ENCODE data around the gene ATP2A3. TPM values are rescaled to one million over a fixed set of nuclear protein-coding genes. Genes with fewer than 3 reads are reported as not detected.

Gene ATP2A3
- total RNA-seq, 1 experiment from 2014 or later = 8.2 TPM

DNA sequence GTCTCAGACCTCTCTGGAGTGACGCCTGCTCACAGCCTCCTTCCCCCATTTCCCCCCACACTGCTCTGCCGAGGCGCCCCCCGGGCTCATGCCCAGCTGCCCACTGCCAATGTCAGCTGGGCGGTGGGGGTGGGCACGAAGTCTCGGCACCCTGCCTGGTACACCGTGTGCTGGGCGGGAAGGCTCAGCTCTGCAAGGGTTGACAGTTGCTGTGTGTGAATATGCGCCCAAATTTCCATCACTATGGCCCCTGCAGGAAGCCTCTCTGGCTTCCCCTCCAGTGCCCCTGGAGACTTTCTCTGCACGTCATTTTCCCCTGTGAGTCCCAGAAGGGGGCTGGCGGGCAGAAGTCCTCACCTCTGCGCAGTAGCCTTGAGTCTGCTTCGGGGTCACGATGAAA lies 59.7 kb downstream of the ATP2A3 start:
- intact Hi-C loops (cut with micrococcal nuclease; ENCODE audit: unreplicated experiment) = no loop called here
- ChIA-PET POLR2A (no interaction called here), CTCF (no interaction called here)
- no peaks in the 10 kb centered on the region for H3K36me3 ChIP-seq (ENCODE audit: control insufficient read depth, insufficient read depth, low read length)
- no peak overlapping the region for H3K4me3 Mint-ChIP-seq (ENCODE audit: unreplicated experiment)
- H3K9me3 Mint-ChIP-seq (ENCODE audit: unreplicated experiment) = no peaks in the 10 kb centered on the region
- no peaks in the 10 kb centered on the region for H3K27me3 Mint-ChIP-seq (ENCODE audit: insufficient read depth, unreplicated experiment)
- no peaks in the 10 kb centered on the region for H3K27me3 ChIP-seq (replicated peaks; ENCODE audit: control insufficient read depth, insufficient read depth, low read length)
- no peak for DNase-seq
- no peaks in the 10 kb centered on the region for H3K36me3 Mint-ChIP-seq (ENCODE audit: insufficient read depth, unreplicated experiment)
- no peaks in the 10 kb centered on the region for H3K4me1 Mint-ChIP-seq (ENCODE audit: low read depth, unreplicated experiment)
- no peaks in the 10 kb centered on the region for H3K9me3 ChIP-seq
- H3K27ac Mint-ChIP-seq (ENCODE audit: unreplicated experiment) = no peak overlapping the region
- TF ChIP-seq, protein P1, sequence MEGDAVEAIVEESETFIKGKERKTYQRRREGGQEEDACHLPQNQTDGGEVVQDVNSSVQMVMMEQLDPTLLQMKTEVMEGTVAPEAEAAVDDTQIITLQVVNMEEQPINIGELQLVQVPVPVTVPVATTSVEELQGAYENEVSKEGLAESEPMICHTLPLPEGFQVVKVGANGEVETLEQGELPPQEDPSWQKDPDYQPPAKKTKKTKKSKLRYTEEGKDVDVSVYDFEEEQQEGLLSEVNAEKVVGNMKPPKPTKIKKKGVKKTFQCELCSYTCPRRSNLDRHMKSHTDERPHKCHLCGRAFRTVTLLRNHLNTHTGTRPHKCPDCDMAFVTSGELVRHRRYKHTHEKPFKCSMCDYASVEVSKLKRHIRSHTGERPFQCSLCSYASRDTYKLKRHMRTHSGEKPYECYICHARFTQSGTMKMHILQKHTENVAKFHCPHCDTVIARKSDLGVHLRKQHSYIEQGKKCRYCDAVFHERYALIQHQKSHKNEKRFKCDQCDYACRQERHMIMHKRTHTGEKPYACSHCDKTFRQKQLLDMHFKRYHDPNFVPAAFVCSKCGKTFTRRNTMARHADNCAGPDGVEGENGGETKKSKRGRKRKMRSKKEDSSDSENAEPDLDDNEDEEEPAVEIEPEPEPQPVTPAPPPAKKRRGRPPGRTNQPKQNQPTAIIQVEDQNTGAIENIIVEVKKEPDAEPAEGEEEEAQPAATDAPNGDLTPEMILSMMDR (IDR thresholded peaks at IDR 0.05; ENCODE audit: insufficient read depth in 1 of 2, low read depth in 1 of 2, low read length in 1 of 2, severe bottlenecking in 1 of 2, unreplicated experiment in 1 of 2) = no peak
- no TSS peak for BruUV-seq (replicated peaks)
- no peaks in the 10 kb centered on the region for H3K4me1 ChIP-seq
- no peak overlapping the region for H3K4me3 ChIP-seq (ENCODE audit: low read depth, low read length)

DNA sequence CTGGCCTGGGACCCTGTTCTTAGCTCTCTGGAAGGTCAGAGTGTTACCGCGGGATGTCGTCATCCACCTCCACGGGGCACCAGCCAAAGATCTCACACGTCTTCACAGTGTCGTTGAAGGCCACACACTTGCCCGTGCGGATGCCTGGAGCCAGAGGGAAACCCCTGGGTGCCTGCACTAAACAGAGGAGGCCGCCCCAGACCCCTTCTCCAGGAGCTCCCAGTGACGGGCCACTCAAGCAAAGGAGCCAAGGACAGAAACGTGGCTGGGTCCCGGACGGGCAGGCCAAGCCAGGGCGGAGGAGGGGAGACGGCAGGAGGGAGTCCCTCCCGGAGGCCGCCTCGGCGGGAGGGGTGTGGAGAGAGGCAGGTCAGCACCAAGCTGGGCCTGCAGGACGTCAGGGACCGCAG lies 60.4 kb downstream of the ATP2A3 start:
- POLR2A ChIA-PET = no interaction called here
- Mint-ChIP-seq H3K27ac (ENCODE audit: unreplicated experiment) (no peak overlapping the region), H3K4me3 (ENCODE audit: unreplicated experiment) (no peak overlapping the region), H3K4me1 (ENCODE audit: low read depth, unreplicated experiment) (no peaks in the 10 kb centered on the region), H3K9me3 (ENCODE audit: unreplicated experiment) (no peaks in the 10 kb centered on the region), H3K27me3 (ENCODE audit: insufficient read depth, unreplicated experiment) (no peaks in the 10 kb centered on the region), H3K36me3 (ENCODE audit: insufficient read depth, unreplicated experiment) (no peaks in the 10 kb centered on the region)
- no TSS peak for BruUV-seq (replicated peaks)
- Histone ChIP-seq H3K4me1 (no peaks in the 10 kb centered on the region), H3K4me3 (ENCODE audit: low read depth, low read length) (no peak overlapping the region), H3K27me3 (replicated peaks; ENCODE audit: control insufficient read depth, insufficient read depth, low read length) (no peaks in the 10 kb centered on the region), H3K9me3 (no peaks in the 10 kb centered on the region), H3K36me3 (ENCODE audit: control insufficient read depth, insufficient read depth, low read length) (no peaks in the 10 kb centered on the region)
- no peak for DNase-seq
- intact Hi-C loops (cut with micrococcal nuclease; ENCODE audit: unreplicated experiment) = no loop called here
- CTCF ChIA-PET = no interaction called here
- TF ChIP-seq, protein P1 (IDR thresholded peaks at IDR 0.05; ENCODE audit: insufficient read depth in 1 of 2, low read depth in 1 of 2, low read length in 1 of 2, severe bottlenecking in 1 of 2, unreplicated experiment in 1 of 2) = no peak

DNA sequence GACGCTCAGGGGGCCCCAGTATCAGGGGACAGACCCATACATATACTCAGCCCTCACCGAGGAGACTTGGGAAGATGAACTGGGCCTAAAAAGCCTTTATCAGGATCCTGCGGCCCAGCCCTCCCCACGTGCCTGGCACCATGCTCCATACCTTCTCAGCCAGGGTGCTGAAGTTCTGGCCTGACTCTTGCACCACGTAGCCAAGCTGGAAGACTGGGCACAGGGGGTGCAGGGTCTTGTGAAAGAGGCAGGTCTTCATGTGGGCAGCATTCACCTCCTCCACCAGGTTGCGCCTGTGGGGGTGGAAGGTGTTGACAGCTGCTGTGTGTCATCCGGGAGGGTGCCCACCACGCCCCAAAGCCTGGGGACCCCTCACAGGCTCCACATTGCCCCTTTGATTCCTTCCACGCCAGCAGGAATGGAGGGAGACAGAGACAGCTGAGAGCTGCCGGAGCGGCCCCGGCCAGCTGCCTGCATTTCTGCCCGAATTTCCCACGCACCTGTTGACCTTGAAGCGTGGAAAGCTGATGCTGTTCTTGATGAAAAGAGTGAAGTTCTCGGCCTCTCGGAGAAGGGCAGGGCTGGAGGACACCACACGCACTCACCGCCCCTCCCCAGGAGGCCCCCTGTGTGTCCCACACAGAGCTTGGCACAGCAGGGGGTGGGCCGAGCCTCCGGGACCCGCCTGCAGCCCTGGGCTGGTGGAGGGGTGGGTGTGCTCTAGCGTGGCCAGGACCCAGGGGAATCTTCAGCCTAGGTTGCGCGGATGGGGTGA lies 61.0 kb downstream of the ATP2A3 start:
- intact Hi-C loops (cut with micrococcal nuclease; ENCODE audit: unreplicated experiment) = no loop called here
- Mint-ChIP-seq H3K36me3 (ENCODE audit: insufficient read depth, unreplicated experiment) (no peaks in the 10 kb centered on the region), H3K27me3 (ENCODE audit: insufficient read depth, unreplicated experiment) (no peaks in the 10 kb centered on the region), H3K27ac (ENCODE audit: unreplicated experiment) (no peak overlapping the region), H3K4me1 (ENCODE audit: low read depth, unreplicated experiment) (no peaks in the 10 kb centered on the region), H3K9me3 (ENCODE audit: unreplicated experiment) (no peaks in the 10 kb centered on the region), H3K4me3 (ENCODE audit: unreplicated experiment) (no peak overlapping the region)
- no TSS peak for BruUV-seq (replicated peaks)
- CTCF ChIA-PET = no interaction called here
- POLR2A ChIA-PET = no interaction called here
- Histone ChIP-seq H3K27me3 (replicated peaks; ENCODE audit: control insufficient read depth, insufficient read depth, low read length) (no peaks in the 10 kb centered on the region), H3K4me3 (ENCODE audit: low read depth, low read length) (no peak overlapping the region), H3K9me3 (no peaks in the 10 kb centered on the region), H3K4me1 (no peaks in the 10 kb centered on the region), H3K36me3 (ENCODE audit: control insufficient read depth, insufficient read depth, low read length) (no peaks in the 10 kb centered on the region)
- TF ChIP-seq, protein P1 (IDR thresholded peaks at IDR 0.05; ENCODE audit: insufficient read depth in 1 of 2, low read depth in 1 of 2, low read length in 1 of 2, severe bottlenecking in 1 of 2, unreplicated experiment in 1 of 2) = no peak
- no peak for DNase-seq

Data from Caco-2 (cell line).